Stimulated activated CD4-positive, alpha-beta T cell treated with anti-CD3 and anti-CD28 coated beads, Interleukin-12 subunit alpha, Interleukin-12 subunit beta, amount 100 ng/mL, for 48 hours (primary cell): Measurements from ENCODE around the gene MSI2.
"Not testable (repeated sequence)": the region's sequence is repeated elsewhere in the genome, so short reads cannot be mapped to it uniquely, and the experiment has no call there.

Source experiments
- DNase-seq, 3 donors: peaks; one replicate each; pipeline ENCODE4 v3.0.0-alpha.2; 2020; ENCODE audit warnings: low read depth in 2 of 3, low spot score in 1 of 3

Gene MSI2

DNA sequence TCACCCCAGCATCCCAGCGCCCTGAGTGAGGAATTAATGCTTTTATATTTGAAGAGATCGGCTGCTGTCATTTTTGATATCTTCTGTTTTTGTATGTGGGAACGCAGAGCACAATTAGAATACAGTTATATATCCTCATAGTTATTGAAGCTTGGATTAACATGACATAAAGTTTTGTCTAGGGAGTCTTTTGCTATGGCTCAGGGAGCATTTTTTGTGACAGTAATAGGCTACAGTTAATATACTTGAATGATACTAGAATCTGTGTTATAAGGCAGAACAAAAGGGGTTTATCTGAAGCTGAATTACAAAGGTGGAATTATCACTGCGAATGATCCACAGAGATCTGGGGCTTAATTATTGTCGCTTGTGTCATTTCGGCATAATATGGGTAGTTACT is 239.4 kb downstream of the MSI2 start:
- no peak for DNase-seq

DNA sequence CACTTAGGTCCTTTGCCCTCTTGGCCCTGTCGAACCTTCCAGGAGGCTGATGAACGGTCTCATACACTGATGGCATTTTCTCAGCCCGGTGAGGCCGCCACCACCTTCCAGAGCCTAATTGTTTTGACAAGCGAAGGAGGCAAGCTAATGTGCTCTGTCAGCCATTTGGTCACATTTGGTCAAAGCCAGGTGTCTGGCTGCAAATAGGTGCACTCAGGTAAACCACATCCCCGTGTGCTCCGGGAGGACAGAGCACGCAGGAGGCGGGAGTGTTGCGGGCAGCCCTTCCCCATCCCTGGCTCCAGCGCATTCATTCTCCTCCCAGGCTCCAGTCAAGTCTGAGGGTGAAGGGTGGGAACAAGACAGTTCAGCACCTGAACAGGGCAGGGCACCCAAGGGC is 240.1 kb downstream of the MSI2 start:
- DNase-seq = no peak

DNA sequence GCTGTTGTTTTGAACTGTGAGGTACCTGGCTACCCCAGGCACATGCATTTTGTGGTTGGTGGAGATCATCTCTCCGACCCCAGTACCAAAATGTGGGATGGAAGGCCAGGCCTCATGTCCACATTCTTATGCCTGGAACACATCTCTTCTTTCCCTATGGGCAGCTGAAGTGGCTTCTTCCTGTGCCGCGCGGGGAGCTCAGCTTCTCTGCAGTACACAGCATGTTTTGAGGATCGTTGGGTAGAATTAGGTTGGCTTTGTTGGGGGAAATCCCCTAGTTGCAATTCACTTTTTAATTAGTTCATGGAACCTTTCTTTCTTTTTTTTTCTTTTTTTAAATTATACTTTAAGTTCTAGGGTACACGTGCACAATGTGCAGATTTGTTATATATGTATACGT is 242.1 kb downstream of the MSI2 start:
- no peak for DNase-seq

DNA sequence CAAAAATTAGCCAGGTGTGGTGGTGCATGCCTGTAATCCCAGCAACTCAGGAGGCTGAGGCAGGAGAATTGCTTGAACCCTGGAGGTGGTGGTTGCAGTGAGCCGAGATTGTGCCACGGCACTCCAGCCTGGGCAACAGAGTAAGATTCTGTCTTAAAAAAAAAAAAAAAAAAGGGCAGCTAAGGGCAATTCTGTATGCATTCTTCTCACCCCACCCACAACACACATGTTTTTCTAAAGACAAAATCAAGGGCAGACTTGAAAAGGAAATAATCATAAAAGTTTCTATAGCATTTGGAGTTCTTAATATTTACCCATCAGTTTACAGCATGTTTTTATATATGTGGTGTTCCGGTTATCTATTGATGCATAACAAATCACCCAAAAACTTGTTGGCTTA is 242.9 kb downstream of the MSI2 start:
- DNase-seq = not testable (repeated sequence)

DNA sequence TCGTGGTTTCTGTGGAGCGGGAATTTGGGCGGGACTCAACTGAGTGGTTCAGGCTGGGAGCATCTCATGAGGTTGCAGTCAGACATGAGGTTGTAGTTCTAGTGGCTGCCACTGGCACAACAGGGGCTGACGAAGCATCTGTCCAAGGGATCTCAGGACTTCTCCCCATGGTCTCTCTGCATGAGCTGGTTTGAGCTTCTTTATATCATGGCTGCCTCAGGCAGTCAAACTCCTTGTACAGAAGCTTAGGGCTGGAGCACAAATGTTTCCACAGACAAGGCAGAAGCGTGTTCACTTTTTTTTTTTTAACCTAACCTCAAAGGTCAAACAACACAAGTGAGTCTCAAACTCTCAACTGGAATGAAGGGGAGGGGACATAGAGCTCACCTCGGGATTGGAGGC is 243.3 kb downstream of the MSI2 start:
- DNase-seq = no peak

DNA sequence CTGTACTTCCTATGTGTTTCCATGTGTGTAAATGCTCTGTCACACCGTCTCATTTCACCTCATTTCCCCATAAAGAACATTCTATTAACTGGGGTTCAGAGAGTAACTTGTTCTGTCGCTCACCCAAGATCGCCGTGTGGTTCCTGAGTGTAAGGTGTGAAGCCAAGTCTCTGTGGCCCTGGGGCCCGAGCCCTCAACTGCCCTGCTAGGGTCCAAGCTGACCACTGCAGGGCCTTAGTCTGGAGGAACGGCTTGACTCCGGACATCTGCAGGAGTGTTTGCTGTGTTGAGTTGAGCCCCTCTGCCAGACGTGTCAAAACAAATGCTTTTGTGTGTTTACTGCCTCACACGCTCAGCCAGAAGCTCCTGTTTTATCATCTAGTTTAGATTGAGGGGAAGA is 244.7 kb downstream of the MSI2 start:
- DNase-seq = no peak

DNA sequence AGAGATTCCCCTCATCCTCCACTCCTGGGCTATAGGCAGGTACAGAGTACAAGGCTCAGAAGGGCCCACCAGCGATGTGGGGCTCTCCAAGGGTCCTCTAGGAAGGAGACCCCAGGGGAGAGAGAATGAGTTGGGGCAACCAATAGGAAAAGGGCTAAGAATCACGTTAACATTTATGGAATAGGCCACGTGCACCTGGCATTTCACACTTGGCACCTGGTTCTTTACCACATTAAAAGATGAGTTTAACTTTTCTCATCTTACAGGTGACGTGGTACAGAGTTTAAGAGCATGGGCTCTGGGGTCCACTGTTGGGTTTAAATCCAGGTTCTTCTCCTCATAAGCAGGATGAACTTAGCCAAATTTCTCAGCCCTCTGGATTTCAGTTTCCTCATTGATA is 245.7 kb downstream of the MSI2 start:
- no peak for DNase-seq

DNA sequence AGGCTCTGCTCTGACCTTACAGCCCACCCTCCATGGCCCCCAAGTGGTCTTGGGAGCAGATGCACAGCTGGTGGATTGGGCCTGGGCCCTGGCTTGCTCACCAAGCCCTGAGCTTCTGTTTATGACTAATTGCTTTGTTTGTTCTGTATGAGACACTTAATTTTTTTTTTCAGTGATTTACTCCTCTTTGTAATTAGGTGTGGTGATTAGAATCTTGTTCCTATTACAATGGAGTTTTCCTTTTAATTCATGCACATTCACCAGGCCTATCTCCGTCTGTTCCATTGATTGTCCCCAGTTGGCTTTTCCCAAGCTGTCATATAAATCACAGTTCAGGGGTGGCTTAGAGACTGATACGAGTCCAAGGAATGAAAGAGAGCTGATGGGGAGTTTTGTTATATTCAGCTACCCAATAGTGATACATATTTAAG is 246.5 kb downstream of the MSI2 start:
- no peak for DNase-seq

DNA sequence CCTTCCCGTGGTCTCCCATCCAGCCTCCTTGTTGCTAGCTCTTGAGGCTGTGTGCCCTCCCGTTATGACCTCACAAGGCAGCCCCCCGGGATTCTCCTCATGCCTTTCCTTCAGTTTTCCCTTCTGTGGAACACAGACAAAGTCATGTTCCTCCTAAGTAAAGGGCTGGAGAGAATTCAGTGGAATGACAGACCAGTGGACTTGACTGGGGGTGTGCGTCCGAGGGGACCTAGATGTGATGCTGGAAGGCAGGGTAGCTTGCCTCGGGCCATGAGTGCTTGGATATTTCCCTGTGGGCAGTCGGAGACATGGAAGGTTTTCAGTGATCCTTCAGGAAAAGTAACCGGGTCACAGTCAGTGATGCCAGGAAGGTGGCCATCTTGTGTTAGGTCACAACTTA is 247.9 kb downstream of the MSI2 start:
- DNase-seq = no peak

DNA sequence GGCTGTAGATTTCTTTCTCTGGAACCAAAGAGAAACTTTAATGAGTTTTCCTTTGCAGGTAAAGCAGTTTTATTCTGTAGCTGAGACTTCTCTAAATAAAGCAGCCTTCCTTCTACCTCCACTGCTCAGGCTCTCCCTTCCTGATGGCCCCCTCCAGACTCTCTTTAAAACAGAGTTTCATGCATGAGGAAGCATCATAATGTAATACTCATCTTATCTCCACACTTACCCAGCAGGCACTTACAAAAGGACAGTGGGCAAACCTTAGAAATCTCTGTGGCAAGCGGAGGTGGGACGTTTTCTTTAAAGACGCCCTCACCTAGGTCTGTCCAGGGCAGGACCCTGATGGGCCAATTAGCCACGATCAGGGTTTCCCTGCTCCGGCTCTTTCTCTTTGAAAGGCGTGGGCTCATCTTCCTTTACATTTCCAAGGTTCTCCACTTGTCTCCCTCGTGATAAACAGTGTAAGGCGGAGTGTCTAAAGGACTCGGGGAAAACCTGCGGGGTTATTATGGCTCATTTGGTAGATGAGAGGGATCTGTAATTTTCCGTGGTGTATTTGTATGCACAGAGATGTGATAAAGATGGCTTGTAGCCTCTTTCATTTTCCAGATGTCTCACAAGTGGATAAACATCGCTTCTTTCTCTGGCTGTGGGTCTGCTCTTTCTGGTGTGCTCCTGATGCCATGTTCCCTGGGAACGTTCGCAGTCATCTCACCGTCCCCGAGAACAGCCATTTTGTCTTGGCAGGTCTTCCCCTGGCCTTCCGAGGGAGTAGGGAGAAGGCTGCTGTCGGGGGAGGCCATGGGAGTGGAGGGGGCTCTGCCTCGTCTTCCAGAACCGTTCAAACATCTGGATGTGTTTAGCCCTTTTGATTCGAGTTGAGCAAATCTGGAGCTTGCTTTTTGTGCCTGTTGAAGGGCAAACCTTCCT is 249.8 kb downstream of the MSI2 start:
- DNase-seq = no peak

DNA sequence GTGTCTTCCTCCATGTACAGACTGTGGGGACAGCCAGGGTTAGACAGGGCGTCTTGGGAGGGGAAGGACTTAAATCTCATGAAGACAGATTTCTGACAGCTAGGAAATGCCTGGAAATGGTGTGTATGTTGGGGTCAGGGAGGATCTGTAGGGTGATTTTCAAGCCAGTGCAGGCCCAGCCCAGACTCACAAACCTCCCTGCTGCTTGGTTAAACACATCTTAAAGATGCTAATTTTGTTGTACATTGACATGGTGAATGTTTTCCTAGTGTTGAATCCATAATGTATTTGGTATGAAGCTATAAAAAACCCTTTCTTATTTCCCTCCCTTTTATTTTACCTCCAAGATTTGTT is 250.4 kb downstream of the MSI2 start:
- DNase-seq = no peak

DNA sequence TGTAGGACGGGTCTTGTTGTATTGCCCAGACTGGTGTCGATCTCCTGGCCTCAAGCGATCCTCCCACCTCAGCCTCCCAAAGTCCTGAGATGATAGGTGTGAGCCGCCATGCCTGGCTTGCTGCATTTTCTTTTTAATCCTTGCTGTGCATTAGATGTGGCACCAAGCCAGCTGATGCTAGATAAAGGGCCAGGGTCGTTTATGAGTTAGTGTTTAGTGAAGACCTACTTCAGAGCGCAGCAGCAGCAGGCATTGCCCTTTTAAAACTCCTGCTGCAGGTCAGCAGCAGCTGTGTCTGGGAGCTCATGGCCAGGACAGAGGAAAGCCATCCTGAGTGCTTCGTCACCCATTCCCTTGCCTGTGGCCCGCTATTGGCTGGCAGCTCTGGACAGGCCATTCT is 251.5 kb downstream of the MSI2 start:
- DNase-seq = no peak

DNA sequence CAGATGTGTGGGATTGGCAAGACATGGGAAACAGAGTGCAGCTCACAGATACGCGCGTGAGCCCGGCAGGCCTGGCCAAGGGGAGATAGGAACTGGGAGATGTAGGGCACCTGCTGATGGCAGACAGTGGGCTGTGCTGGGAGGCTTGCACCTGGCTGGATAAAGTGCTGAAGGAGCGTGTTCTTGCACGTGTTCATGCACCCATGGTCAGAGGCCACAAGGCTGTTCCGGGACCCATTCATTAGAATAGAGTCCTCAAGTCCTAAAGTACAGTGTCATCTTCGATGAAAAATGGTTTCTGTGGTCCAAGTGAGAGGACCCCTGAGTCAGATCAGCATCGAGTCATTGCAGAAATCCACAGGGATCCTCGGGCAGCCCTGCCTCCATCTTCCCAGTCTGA is 252.3 kb downstream of the MSI2 start:
- DNase-seq = no peak

DNA sequence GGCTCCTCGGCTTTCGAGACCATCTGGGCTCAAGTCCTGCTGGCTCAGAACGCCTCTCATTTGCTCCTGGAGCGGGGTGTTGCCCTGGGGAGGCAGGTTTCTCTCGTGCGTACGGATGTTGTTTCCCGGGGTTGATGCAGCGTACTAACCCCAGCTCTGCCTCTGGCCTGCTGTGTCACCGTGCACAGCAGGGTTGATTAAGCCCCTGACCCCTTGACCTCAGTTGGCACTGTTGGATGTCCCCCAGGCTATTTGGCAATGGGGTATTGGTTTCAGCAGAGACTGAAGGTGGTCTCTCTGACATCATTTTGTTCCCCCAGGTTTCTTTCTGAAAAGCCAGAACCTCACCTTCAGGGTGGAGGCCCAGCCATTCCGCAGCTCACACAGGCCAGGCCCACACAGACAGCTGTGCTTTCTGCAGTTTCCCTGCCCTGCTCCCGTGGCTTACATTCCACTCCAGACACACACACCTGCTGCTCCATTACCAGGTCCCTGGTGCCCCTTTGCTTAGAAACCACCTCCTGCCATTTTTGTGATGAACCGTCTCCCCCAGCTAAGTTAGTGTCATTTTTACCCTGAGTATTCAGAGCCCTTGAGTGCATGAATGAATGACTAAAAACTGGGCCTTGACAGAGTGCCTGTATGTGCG is 255.3 kb downstream of the MSI2 start:
- DNase-seq = no peak

DNA sequence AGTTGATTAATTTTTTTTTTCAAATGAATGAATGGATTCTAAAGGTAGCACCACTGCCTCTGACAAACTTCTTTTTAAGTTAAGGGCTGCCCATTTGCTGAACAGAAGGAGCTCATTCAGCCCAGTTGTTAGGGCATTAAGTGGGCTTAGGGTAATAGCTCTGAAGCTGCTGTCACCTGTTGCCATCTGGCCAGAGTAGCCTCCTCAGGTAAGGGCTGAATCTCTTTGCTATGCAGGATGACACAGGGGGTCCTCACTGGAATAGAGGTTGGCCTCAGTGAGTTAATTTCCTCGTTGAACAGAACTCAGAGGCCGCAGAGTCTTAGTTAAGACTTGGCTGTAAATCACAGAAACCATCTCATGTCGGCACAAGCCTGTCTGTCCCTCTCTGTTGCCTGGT is 255.9 kb downstream of the MSI2 start:
- no peak for DNase-seq

DNA sequence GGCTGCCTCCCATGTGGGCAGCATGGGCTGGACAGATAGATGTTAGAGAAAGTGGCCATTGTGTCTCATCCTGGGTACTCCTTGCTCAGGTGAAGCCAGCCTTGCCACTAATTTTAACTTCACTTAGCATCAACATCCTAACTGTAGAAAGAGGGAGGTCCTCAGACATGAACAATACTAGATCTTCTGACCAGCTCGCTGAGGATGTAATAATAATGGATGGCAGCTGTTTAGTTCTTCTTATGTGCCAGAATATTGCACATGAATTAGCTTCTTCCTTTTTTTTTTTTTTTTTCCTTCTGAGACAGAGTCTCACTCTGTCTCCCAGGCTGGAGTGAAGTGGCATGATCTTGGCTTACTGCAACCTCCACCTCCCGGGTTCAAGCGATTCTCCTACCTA is 256.4 kb downstream of the MSI2 start:
- DNase-seq = no peak

DNA sequence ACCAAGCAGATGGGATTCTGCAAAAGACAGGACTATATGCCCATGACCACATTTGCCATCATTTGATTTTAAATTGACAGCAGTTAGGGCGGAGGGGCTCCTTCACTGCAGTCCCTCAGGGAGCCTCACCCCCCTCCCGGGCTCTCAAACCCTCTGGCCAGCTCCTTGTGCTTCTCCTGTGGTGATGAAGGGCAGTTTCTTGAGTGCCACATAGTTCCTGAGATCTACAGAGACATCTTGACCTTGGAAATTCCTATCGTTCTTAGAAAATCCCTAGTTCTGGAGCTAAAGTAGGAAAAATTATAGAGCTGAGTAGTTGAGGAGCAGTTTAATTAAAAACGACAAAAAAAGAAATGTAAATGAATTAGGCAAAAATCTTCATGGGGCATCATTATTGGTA is 257.2 kb downstream of the MSI2 start:
- DNase-seq = no peak

DNA sequence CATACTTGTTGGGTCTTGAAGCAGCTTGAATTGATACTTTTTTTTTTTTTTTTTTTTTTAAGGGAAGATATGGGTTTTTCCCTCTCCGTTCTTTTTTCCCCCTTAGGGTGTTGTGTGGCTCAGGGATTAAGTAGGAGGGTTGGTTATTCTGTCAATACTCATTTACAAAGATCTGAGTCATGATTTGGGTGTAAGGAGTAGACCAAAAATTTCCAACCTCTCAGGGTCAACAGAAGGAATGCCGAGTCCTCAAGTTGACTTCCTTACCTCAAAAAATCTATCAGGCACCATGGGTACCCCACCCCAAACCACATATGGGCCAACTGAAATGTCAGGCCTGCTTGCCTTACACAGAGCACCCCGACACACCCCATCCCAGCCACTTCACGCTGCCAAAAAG is 258.3 kb downstream of the MSI2 start:
- no peak for DNase-seq

DNA sequence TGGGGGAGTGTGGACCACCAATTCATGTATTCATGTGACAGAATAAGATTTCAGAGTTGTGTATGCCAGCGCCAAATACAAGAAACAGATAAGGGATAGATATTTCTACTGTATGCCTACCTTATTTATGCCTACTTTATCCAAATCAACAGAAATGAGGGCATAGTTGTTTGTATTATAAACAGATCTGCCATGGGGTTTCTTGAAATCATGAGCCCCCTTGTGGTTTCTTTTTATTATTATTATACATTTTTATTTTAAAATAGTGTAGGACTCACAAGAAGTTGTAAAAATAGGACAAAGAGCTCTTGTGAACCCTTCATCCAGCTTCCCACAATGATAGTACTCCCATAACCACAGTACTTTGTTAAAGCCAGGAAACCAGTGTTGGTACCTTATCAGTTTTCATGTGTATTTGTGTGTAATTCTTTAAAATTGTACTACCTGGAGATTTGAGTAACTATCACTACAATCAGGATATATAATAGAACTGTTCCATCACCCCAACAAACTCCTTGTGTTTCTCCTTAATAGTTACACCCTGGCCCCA is 259.4 kb downstream of the MSI2 start:
- DNase-seq = no peak

DNA sequence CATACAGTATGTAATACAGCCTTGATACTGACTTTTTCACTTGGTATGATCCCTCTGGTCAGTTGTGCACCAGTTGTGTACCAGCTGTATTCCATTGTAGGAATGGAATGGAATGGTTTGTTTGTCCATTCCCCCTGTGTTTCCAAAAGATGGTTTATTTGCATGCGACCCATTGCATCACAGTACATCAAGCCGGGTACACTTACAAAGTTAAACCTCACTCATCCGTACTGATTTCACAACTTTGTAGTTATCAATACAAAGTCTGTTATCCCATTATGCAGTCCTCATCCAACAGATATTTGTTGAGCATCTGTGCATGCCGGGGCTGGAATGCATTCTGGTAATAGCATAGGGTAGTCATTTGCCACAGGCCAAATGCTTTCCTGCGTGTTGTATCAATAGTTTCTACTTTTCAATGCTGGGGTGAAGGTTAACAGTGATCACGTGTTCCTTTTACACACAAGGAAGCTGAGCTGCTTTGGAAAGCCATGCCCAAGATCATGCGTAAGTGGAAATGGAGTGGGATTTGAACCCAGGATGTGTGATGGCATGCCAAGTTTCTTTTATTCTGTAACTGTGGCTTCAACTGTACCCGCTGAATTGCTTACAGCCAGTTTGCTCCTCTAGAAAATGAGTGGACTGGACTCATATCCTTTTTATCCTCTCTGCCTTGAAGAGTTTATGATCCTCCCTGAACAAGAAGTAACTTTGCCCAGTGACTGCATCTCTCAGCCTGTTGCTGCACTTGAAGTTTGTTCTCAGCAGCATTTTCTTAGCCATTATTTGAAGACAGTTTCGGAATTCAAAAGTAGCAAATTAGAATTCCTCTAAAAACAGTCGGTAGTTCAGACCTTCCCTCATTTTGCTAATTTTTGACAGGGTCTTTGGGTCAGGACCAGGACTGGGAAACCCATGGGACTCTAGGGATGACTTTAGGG is 260.2 kb downstream of the MSI2 start:
- DNase-seq = no peak

DNA sequence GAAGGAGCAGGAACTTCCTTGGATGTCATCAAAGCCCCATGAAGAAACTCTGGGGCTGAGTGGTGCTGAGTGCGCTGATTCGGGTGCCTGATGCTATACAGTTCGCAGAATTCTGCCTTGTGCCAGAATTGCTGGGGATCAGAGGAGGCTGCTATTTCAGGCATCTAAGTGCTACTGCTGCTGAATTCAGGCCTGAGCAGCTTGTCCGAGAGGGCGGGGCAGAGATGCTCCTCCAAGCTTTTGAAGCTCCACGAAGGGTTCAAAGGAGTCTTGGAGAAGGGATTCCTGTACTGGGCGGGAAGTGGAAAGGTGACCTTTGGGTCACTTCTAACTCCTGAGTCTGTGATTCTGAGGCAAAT is 260.9 kb downstream of the MSI2 start:
- no peak for DNase-seq
